WTC11 (cell line): ENCODE measurements around the gene SPTLC1. TPM values are rescaled to one million over a fixed set of nuclear protein-coding genes. Genes with fewer than 3 reads are reported as not detected.

Source experiments
- ATAC-seq: fragments of 200-7000 bp; cut with Tn5 transposase; 2 replicates; pipeline ENCODE4 v1.10.0; 2021; ENCODE audit warnings: mild to moderate bottlenecking, moderate library complexity
- CTCF ChIA-PET: fragments of 300-600 bp; sonication (Branson Sonifier 250); formaldehyde crosslinking; loops from one replicate; lab custom pipeline; 2021; ENCODE audit warnings: antibody characterized with exemption; lab: Charles Lee
- POLR2A ChIA-PET: fragments of 350-600 bp; sonication (Branson Sonifier 250); formaldehyde crosslinking; loops from one replicate; lab custom pipeline; 2021; ENCODE audit warnings: antibody characterized with exemption; lab: Charles Lee
- DNase-seq: peaks from one replicate; pipeline ENCODE4 v3.0.0; 2021; ENCODE audit warnings: low spot score
- H3K27ac Mint-ChIP-seq: 2 replicates; pipeline ENCODE4 v1.8.0; 2021; ENCODE audit warnings: mixed read lengths
- H3K27me3 Mint-ChIP-seq: 2 replicates; pipeline ENCODE4 v1.8.0; 2021; ENCODE audit warnings: low read depth, mild to moderate bottlenecking, moderate library complexity, mixed read lengths
- H3K36me3 Mint-ChIP-seq: 2 replicates; pipeline ENCODE4 v1.8.0; 2021; ENCODE audit warnings: mixed read lengths
- H3K4me1 Mint-ChIP-seq: 2 replicates; pipeline ENCODE4 v1.8.0; 2022; ENCODE audit warnings: mixed read lengths
- H3K4me3 Mint-ChIP-seq: 2 replicates; pipeline ENCODE4 v1.8.0; 2021; ENCODE audit warnings: mild to moderate bottlenecking, moderate library complexity, mixed read lengths
- H3K9me3 Mint-ChIP-seq: 2 replicates; pipeline ENCODE4 v1.8.0; 2021; ENCODE audit warnings: mixed read lengths
- ARID4B ChIP-seq: sonication (generic); formaldehyde crosslinking; IDR thresholded peaks from 2 replicates; pipeline ENCODE4 v1.8.0; 2023; ENCODE audit warnings: missing genetic modification reagents, mild to moderate bottlenecking, borderline replicate concordance
- ATF1 ChIP-seq: sonication (generic); formaldehyde crosslinking; IDR thresholded peaks from 2 replicates; pipeline ENCODE4 v1.8.1; 2023; ENCODE audit warnings: mild to moderate bottlenecking, moderate library complexity, missing genetic modification reagents
- CDX4 ChIP-seq: fragments of 250-450 bp; sonication (Bioruptor Pico); IDR thresholded peaks from 2 replicates; pipeline ENCODE4 v1.9.0; 2021; ENCODE audit warnings: moderate library complexity, mild to moderate bottlenecking, inconsistent platforms, borderline replicate concordance
- CREM ChIP-seq: sonication (generic); formaldehyde crosslinking; IDR thresholded peaks from 2 replicates; pipeline ENCODE4 v1.8.1; 2022; ENCODE audit warnings: mild to moderate bottlenecking, missing genetic modification reagents, moderate library complexity
- E2F4 ChIP-seq: sonication (generic); formaldehyde crosslinking; IDR thresholded peaks from 2 replicates; pipeline ENCODE4 v1.8.1; 2022; ENCODE audit warnings: low read depth, mild to moderate bottlenecking, moderate library complexity, missing genetic modification reagents, borderline replicate concordance
- FOXP1 ChIP-seq: sonication (generic); formaldehyde crosslinking; IDR thresholded peaks from 2 replicates; pipeline ENCODE4 v1.8.0; 2022; ENCODE audit warnings: missing genetic modification reagents, mild to moderate bottlenecking, moderate library complexity, borderline replicate concordance
- GTF2I ChIP-seq: fragments of 250-450 bp; sonication (Bioruptor Pico); conservative IDR thresholded peaks from 2 replicates; pipeline ENCODE4 v1.4.0; 2021; ENCODE audit warnings: mild to moderate bottlenecking
- HMGA2 ChIP-seq: fragments of 250-450 bp; sonication (Bioruptor Pico); IDR thresholded peaks from 2 replicates; pipeline ENCODE4 v1.4.0; 2021; ENCODE audit warnings: mild to moderate bottlenecking, moderate library complexity
- MYBL2 ChIP-seq: sonication (generic); formaldehyde crosslinking; IDR thresholded peaks from 2 replicates; pipeline ENCODE4 v1.8.1; 2023; ENCODE audit warnings: mild to moderate bottlenecking, moderate library complexity, missing genetic modification reagents
- NFATC4 ChIP-seq: fragments of 250-450 bp; sonication (Bioruptor Pico); IDR thresholded peaks from 2 replicates; pipeline ENCODE4 v1.9.0; 2021; ENCODE audit warnings: mild to moderate bottlenecking
- NFE2L1 ChIP-seq: sonication (generic); formaldehyde crosslinking; IDR thresholded peaks from 2 replicates; pipeline ENCODE4 v1.8.1; 2023; ENCODE audit warnings: missing genetic modification reagents
- USF1 ChIP-seq: sonication (generic); formaldehyde crosslinking; IDR thresholded peaks from 2 replicates; pipeline ENCODE4 v1.8.0; 2022; ENCODE audit warnings: mild to moderate bottlenecking, missing genetic modification reagents
- ZMAT4 ChIP-seq: fragments of 250-450 bp; sonication (Bioruptor Pico); IDR thresholded peaks from 2 replicates; pipeline ENCODE4 v1.9.0; 2021; ENCODE audit warnings: mild to moderate bottlenecking
- ZNF416 ChIP-seq: fragments of 250-450 bp; sonication (Bioruptor Pico); IDR thresholded peaks from 2 replicates; pipeline ENCODE4 v1.9.0; 2021; ENCODE audit warnings: mild to moderate bottlenecking, inconsistent platforms
- ZNF425 ChIP-seq: fragments of 250-450 bp; sonication (Bioruptor Pico); conservative IDR thresholded peaks from 2 replicates; pipeline ENCODE4 v1.9.0; 2021; ENCODE audit warnings: mild to moderate bottlenecking
- ZNF671 ChIP-seq: fragments of 250-450 bp; sonication (Bioruptor Pico); IDR thresholded peaks from 2 replicates; pipeline ENCODE4 v1.8.0; 2021; ENCODE audit warnings: mild to moderate bottlenecking
- total RNA-seq: library from RNA; stranded (reverse); gene quantifications from 3 replicates; pipeline ENCODE4 v1.2.3, GENCODE V29; 2021

The SPTLC1 gene
- total RNA-seq, 1 experiment from 2014 or later = 81.2 TPM

GRCh38 chr9:92115071-92115858, at the start of gene SPTLC1 (continued):
- peak; percentile 86; the same call in 1 of the 2 replicates for TF ChIP-seq ARID4B (CRISPR knock-in tag)
- TF ChIP-seq FOXP1 (CRISPR knock-in tag) = peak; percentile 83
- no peak for TF ChIP-seq ZNF671
- TF ChIP-seq ZNF416 (CRISPR knock-in tag) = no peak
- TF ChIP-seq MYBL2 = peak; percentile 63
- peak; percentile 99 for TF ChIP-seq CREM (CRISPR knock-in tag)
- no peak for TF ChIP-seq E2F4 (CRISPR knock-in tag)
- no peak for TF ChIP-seq NFE2L1 (CRISPR knock-in tag)
- TF ChIP-seq ZMAT4 (CRISPR knock-in tag) = no peak
- TF ChIP-seq ATF1 (CRISPR knock-in tag) = no peak; the same call in 1 of the 2 replicates

- Mint-ChIP-seq H3K27me3 (no peaks in the 10 kb centered on the region), H3K4me1 (no peaks in the 10 kb centered on the region), H3K27ac (no peak overlapping the region), H3K4me3 (no peak overlapping the region), H3K36me3 (no peaks in the 10 kb centered on the region), H3K9me3 (peaks cover 16% of the 10 kb centered on the region)
- ChIA-PET CTCF (interaction anchor here (2.1 kb wide), 1 partner anchor 25 kb away, joined by 8 read pairs; no protein-coding TSS in a partner anchor), POLR2A (no interaction called here)
- ATAC-seq (no peak), DNase-seq (no peak)
- TF ChIP-seq NFATC4 (CRISPR knock-in tag) (no peak), HMGA2 (no peak), GTF2I (CRISPR knock-in tag) (no peak), CDX4 (CRISPR knock-in tag) (no peak), USF1 (CRISPR knock-in tag) (no peak), E2F4 (CRISPR knock-in tag) (no peak), ZNF425 (no peak)
Observed at GRCh38 chr9:92164975-92165374, 49.8 kb upstream of the SPTLC1 start.
